ENCODE results near the gene RNF44. TPM values are rescaled to one million over a fixed set of nuclear protein-coding genes. Genes with fewer than 3 reads are reported as not detected.

Gene RNF44
- polyA plus RNA-seq, 1 experiment: 4.0 TPM

- Histone ChIP-seq H3K9me3 (ENCODE audit: control insufficient read depth, insufficient read depth, low read length) (no peaks in the 10 kb centered on the region; the same call in 1 of the 2 replicates), H3K27ac (ENCODE audit: low read depth, low read length) (no peak within 1 kb of the TSS), H3K4me3 (ENCODE audit: low read depth, low read length) (no peak within 1 kb of the TSS), H3K27me3 (ENCODE audit: control insufficient read depth, insufficient read depth, low read length) (peaks cover 13% of the 10 kb centered on the region)
- TF ChIP-seq CTCF (IDR thresholded peaks at IDR 0.05; ENCODE audit: low read depth, low read length): no peak
- ChIA-PET POLR2A (no interaction called here), CTCF (interaction anchor here (0.6 kb wide), 1 partner anchor 230 kb away, joined by 3 read pairs; no protein-coding TSS in a partner anchor)
- DNase-seq (ENCODE audit: low read depth, low spot score): no peak
Observed at GRCh38 chr5:176548967-176549444, 11.8 kb upstream of the RNF44 start, which contains the start of gene CDHR2. Gene CDHR2, plus strand, starts transcription at chr5:176549342. Its CDS starts 16,011 bp downstream, at chr5:176565353.

- ChIA-PET POLR2A (no interaction called here), CTCF (interaction anchor here (1.1 kb wide), 1 partner anchor 100 kb away, joined by 4 read pairs; no protein-coding TSS in a partner anchor)
- H3K4me3 ChIP-seq (ENCODE audit: low read depth, low read length): no peak overlapping the region
- H3K27ac ChIP-seq (ENCODE audit: low read depth, low read length): no peak overlapping the region
- peaks cover 7% of the 10 kb centered on the region for H3K27me3 ChIP-seq (ENCODE audit: control insufficient read depth, insufficient read depth, low read length)
- DNase-seq (ENCODE audit: low read depth, low spot score): no peak
- no peak for TF ChIP-seq CTCF (IDR thresholded peaks at IDR 0.05; ENCODE audit: low read depth, low read length)
- H3K9me3 ChIP-seq (ENCODE audit: control insufficient read depth, insufficient read depth, low read length): no peaks in the 10 kb centered on the region; the same call in 1 of the 2 replicates
Observed at GRCh38 chr5:176547802-176548201, 10.6 kb upstream of the RNF44 start.

- ChIA-PET POLR2A (no interaction called here), CTCF (no interaction called here)
- DNase-seq (ENCODE audit: low read depth, low spot score): no peak
- no peak for TF ChIP-seq CTCF (IDR thresholded peaks at IDR 0.05; ENCODE audit: low read depth, low read length)
- Histone ChIP-seq H3K27me3 (ENCODE audit: control insufficient read depth, insufficient read depth, low read length) (peaks cover 3% of the 10 kb centered on the region), H3K27ac (ENCODE audit: low read depth, low read length) (no peak overlapping the region), H3K4me3 (ENCODE audit: low read depth, low read length) (no peak overlapping the region), H3K9me3 (ENCODE audit: control insufficient read depth, insufficient read depth, low read length) (no peaks in the 10 kb centered on the region; the same call in 1 of the 2 replicates)
Observed at GRCh38 chr5:176545737-176546509, 8.7 kb upstream of the RNF44 start.

GRCh38 chr5:176545388-176545736 lies 8.2 kb upstream of the RNF44 start:
- TF ChIP-seq CTCF (IDR thresholded peaks at IDR 0.05; ENCODE audit: low read depth, low read length): no peak
- Histone ChIP-seq H3K27ac (ENCODE audit: low read depth, low read length) (no peak overlapping the region), H3K4me3 (ENCODE audit: low read depth, low read length) (no peak overlapping the region), H3K27me3 (ENCODE audit: control insufficient read depth, insufficient read depth, low read length) (peaks cover 3% of the 10 kb centered on the region), H3K9me3 (ENCODE audit: control insufficient read depth, insufficient read depth, low read length) (no peaks in the 10 kb centered on the region; the same call in 1 of the 2 replicates)
- DNase-seq (ENCODE audit: low read depth, low spot score): no peak
- ChIA-PET CTCF (no interaction called here), POLR2A (no interaction called here)

All from AG04450 (cell line).